Colonic mucosa (tissue), 4 donors: ENCODE data around the gene PSMD3. TPM values are rescaled to one million over a fixed set of nuclear protein-coding genes. Genes with fewer than 3 reads are reported as not detected.

Experiments used
- DNase-seq: peaks from one replicate; pipeline ENCODE4 v3.0.0-alpha.2; 2020
- H3K27ac ChIP-seq: fragments of 200-600 bp; one replicate; pipeline ENCODE4 v1.8.0; 2021
- H3K27me3 ChIP-seq: fragments of 200-600 bp; one replicate; pipeline ENCODE4 v1.8.0; 2021
- H3K36me3 ChIP-seq: fragments of 200-600 bp; one replicate; pipeline ENCODE4 v1.8.0; 2021
- H3K4me1 ChIP-seq: fragments of 200-600 bp; one replicate; pipeline ENCODE4 v1.8.0; 2021; ENCODE audit warnings: mild to moderate bottlenecking
- H3K4me3 ChIP-seq: fragments of 200-600 bp; one replicate; pipeline ENCODE4 v1.8.0; 2021
- H3K9ac ChIP-seq, 2 donors: one replicate each; pipeline ENCODE4 v1.7.0; 2013; ENCODE audit warnings: control low read depth in 2 of 2, low read depth in 2 of 2, low read length in 2 of 2
- H3K9me3 ChIP-seq: fragments of 200-600 bp; one replicate; pipeline ENCODE4 v1.8.0; 2021
- intact Hi-C: fragments of 100-400 bp; cut with DNase I; formaldehyde crosslinking; loops from one replicate; pipeline ENCODE4 v1.14.1; 2022
- microRNA-seq: library from miRNA; unstranded; fragments of <30 nt; microRNA quantifications from one replicate; pipeline ENCODE4, GENCODE V29; 2019
- total RNA-seq, 2 donors: library from RNA; stranded (reverse); fragmentation: NEBNext Ultra II Directional in 1 of 2; extraction: Animal tissue kit (Norgen Biotek cat#: 25700) in 1 of 2; gene quantifications; one replicate each; pipeline ENCODE4 v1.2.1, GENCODE V29; 2021
- TF ChIP-seq, protein P1 (sequence below): fragments of 200-600 bp; IDR thresholded peaks from one replicate; pipeline ENCODE4 v1.8.0; 2022; ENCODE audit warnings: antibody characterized with exemption, mild to moderate bottlenecking
- donor health status: healthy.
- donor health status: DM: no; HTN: no; CAD: no.
- donor health status: DM: no; HTN: no; CAD: no.

Gene PSMD3
- total RNA-seq, 2 donors from 2014 or later: 106 to 152 TPM

- TF ChIP-seq, protein P1, sequence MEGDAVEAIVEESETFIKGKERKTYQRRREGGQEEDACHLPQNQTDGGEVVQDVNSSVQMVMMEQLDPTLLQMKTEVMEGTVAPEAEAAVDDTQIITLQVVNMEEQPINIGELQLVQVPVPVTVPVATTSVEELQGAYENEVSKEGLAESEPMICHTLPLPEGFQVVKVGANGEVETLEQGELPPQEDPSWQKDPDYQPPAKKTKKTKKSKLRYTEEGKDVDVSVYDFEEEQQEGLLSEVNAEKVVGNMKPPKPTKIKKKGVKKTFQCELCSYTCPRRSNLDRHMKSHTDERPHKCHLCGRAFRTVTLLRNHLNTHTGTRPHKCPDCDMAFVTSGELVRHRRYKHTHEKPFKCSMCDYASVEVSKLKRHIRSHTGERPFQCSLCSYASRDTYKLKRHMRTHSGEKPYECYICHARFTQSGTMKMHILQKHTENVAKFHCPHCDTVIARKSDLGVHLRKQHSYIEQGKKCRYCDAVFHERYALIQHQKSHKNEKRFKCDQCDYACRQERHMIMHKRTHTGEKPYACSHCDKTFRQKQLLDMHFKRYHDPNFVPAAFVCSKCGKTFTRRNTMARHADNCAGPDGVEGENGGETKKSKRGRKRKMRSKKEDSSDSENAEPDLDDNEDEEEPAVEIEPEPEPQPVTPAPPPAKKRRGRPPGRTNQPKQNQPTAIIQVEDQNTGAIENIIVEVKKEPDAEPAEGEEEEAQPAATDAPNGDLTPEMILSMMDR: peak; percentile 44
- Histone ChIP-seq H3K9me3 (no peaks in the 10 kb centered on the region), H3K36me3 (peaks cover 5% of the 10 kb centered on the region), H3K9ac (no peak overlapping the region), H3K27me3 (no peaks in the 10 kb centered on the region), H3K4me3 (no peak overlapping the region), H3K4me1 (peaks cover 6% of the 10 kb centered on the region), H3K27ac (no peak overlapping the region)
- no peak for DNase-seq
- intact Hi-C loops: no loop called here
Measured at GRCh38 chr17:40035162-40035559, 54.6 kb downstream of the PSMD3 start.

GRCh38 chr17:40038882-40039513 lies 58.4 kb downstream of the PSMD3 start:
- H3K27ac ChIP-seq: no peak overlapping the region
- H3K4me1 ChIP-seq: no peaks in the 10 kb centered on the region
- no peak for DNase-seq
- H3K36me3 ChIP-seq: peaks cover 4% of the 10 kb centered on the region
- no peak overlapping the region for H3K4me3 ChIP-seq
- H3K27me3 ChIP-seq: no peaks in the 10 kb centered on the region
- H3K9me3 ChIP-seq: no peaks in the 10 kb centered on the region
- peak overlapping the region in 1 of 2 donors; percentile 7 for H3K9ac ChIP-seq
- TF ChIP-seq, protein P1: peak; percentile 24
- intact Hi-C loops: no loop called here

GRCh38 chr17:40041196-40041595 lies 60.6 kb downstream of the PSMD3 start:
- TF ChIP-seq, protein P1: no peak
- Histone ChIP-seq H3K27ac (no peak overlapping the region), H3K27me3 (no peaks in the 10 kb centered on the region), H3K36me3 (no peaks in the 10 kb centered on the region), H3K4me3 (no peak overlapping the region), H3K4me1 (no peaks in the 10 kb centered on the region), H3K9me3 (no peaks in the 10 kb centered on the region), H3K9ac (no peak overlapping the region)
- DNase-seq: no peak
- intact Hi-C loops: no loop called here

Small RNA genes lying within 50 kb of the gene (microRNA-seq; reads per million reads assigned to microRNA genes)
- gene MIR6884: not detected

Other genes with a start within 250 kb of the PSMD3 start
- gene GRB7, start 242.9 kb upstream of the PSMD3 start, total RNA-seq: 10 to 100 TPM; 22.4 to 40.9 TPM
- gene IKZF3, start 116.5 kb upstream of the PSMD3 start, total RNA-seq: 1 to 10 TPM; 1.8 to 2.0 TPM
- not detected for gene ZPBP2, start 112.6 kb upstream of the PSMD3 start, total RNA-seq
- gene GSDMB, start 62.2 kb upstream of the PSMD3 start, total RNA-seq: 10 to 100 TPM; 68.2 to 79.7 TPM
- gene ORMDL3, start 53.2 kb upstream of the PSMD3 start, total RNA-seq: 10 to 100 TPM; 57.2 to 69.3 TPM
- gene LRRC3C, start 53.1 kb upstream of the PSMD3 start, total RNA-seq: not detected
- gene GSDMA, start 17.8 kb upstream of the PSMD3 start, total RNA-seq: under 1 TPM; 0.17 to 0.90 TPM
- gene CSF3, start 34.6 kb downstream of the PSMD3 start, total RNA-seq: under 1 TPM in 1 of 2 donors, not detected in 1; 0.37 TPM
- 100 to 1,000 TPM in 1 of 2 donors, 10 to 100 TPM in 1; 80.1 to 111 TPM for gene MED24, start 73.6 kb downstream of the PSMD3 start, total RNA-seq
- gene THRA, start 82.2 kb downstream of the PSMD3 start, total RNA-seq: 10 to 100 TPM; 40.3 to 44.5 TPM
- gene NR1D1, start 119.8 kb downstream of the PSMD3 start, total RNA-seq: 10 to 100 TPM in 1 of 2 donors, 1 to 10 TPM in 1; 4.8 to 18.8 TPM
- 10 to 100 TPM; 77.0 to 81.0 TPM for gene MSL1, start 141.2 kb downstream of the PSMD3 start, total RNA-seq
- gene CASC3, start 159.7 kb downstream of the PSMD3 start, total RNA-seq: 10 to 100 TPM; 53.8 to 55.3 TPM
- gene RAPGEFL1, start 196.7 kb downstream of the PSMD3 start, total RNA-seq: 100 to 1,000 TPM in 1 of 2 donors, 10 to 100 TPM in 1; 98.2 to 108 TPM
- 10 to 100 TPM; 34.5 to 42.0 TPM for gene WIPF2, start 238.5 kb downstream of the PSMD3 start, total RNA-seq